Natural killer cell treated with Interleukin-12 subunit alpha and Interleukin-12 subunit beta and Interleukin-15 and Interleukin-18, amount 100 ng/mL, for 72 hours (primary cell): ENCODE results near the gene TBC1D22B. TPM values are rescaled to one million over a fixed set of nuclear protein-coding genes. Genes with fewer than 3 reads are reported as not detected.

Experiments
- ATAC-seq, 2 donors: fragments of 150-1000 bp; cut with Tn5 transposase in 1 of 2; sonication (Bioruptor Pico), chemical (Tn5 transposase) in 1 of 2; 2 replicates each; pipeline ENCODE4 v1.10.0; 2021
- DNase-seq: peaks from one replicate; pipeline ENCODE4 v3.0.0; 2022; ENCODE audit warnings: low spot score
- H3K27ac Mint-ChIP-seq, 2 donors: 1 replicate in 1 of 2; 2 replicates in 1 of 2; pipeline ENCODE4 v1.8.0; 2022; ENCODE audit warnings: mixed read lengths in 2 of 2, mild to moderate bottlenecking in 1 of 2, moderate library complexity in 1 of 2
- H3K27me3 Mint-ChIP-seq, 2 donors: 1 replicate in 1 of 2; 2 replicates in 1 of 2; pipeline ENCODE4 v1.8.0; 2022; ENCODE audit warnings: mixed read lengths in 2 of 2
- H3K36me3 Mint-ChIP-seq: one replicate; pipeline ENCODE4 v1.8.0; 2022; ENCODE audit warnings: mixed read lengths
- H3K4me1 Mint-ChIP-seq, 2 donors: 1 replicate in 1 of 2; 2 replicates in 1 of 2; pipeline ENCODE4 v1.8.0; 2022; ENCODE audit warnings: low read depth in 2 of 2, mixed read lengths in 2 of 2, mild to moderate bottlenecking in 1 of 2
- H3K4me3 Mint-ChIP-seq: one replicate; pipeline ENCODE4 v1.8.0; 2022; ENCODE audit warnings: mixed read lengths
- H3K9me3 Mint-ChIP-seq: 2 replicates; pipeline ENCODE4 v1.8.0; 2022; ENCODE audit warnings: mixed read lengths
- total RNA-seq, 2 donors: library from RNA; stranded (reverse); gene quantifications; one replicate each; pipeline ENCODE4 v1.2.3, GENCODE V29; 2022

TBC1D22B gene
- total RNA-seq, 2 donors from 2014 or later: 27.3 to 37.8 TPM

- Mint-ChIP-seq H3K4me1 (peaks cover 35 to 43% of the 10 kb centered on the region in 2 donors), H3K9me3 (no peaks in the 10 kb centered on the region), H3K27me3 (peaks cover 2 to 5% of the 10 kb centered on the region in 2 donors), H3K27ac (peak overlapping the region; percentile 90 to 100), H3K4me3 (no peak overlapping the region), H3K36me3 (peaks cover 6% of the 10 kb centered on the region)
- ATAC-seq (no peak), DNase-seq (no peak)
These were observed 14.3 kb upstream of the TBC1D22B start for GRCh38 chr6:37243131-37243815.

- DNase-seq: no peak
- Mint-ChIP-seq H3K4me3 (no peak overlapping the region), H3K9me3 (no peaks in the 10 kb centered on the region), H3K27ac (peak overlapping the region in 1 of 2 donors; percentile 100), H3K27me3 (peaks cover 2 to 5% of the 10 kb centered on the region in 2 donors), H3K36me3 (peaks cover 11% of the 10 kb centered on the region), H3K4me1 (peaks cover 33 to 43% of the 10 kb centered on the region in 2 donors)
- no peak for ATAC-seq
These were observed 13.7 kb upstream of the TBC1D22B start for GRCh38 chr6:37243816-37244370.

GRCh38 chr6:37244430-37245310, 12.9 kb upstream of the TBC1D22B start:
- Mint-ChIP-seq H3K27me3 (peaks cover 2 to 5% of the 10 kb centered on the region in 2 donors), H3K27ac (peak overlapping the region in 1 of 2 donors; percentile 51), H3K4me3 (no peak overlapping the region), H3K9me3 (no peaks in the 10 kb centered on the region), H3K4me1 (peaks cover 30 to 40% of the 10 kb centered on the region in 2 donors), H3K36me3 (peaks cover 11% of the 10 kb centered on the region)
- DNase-seq (no peak), ATAC-seq (no peak)

DNA sequence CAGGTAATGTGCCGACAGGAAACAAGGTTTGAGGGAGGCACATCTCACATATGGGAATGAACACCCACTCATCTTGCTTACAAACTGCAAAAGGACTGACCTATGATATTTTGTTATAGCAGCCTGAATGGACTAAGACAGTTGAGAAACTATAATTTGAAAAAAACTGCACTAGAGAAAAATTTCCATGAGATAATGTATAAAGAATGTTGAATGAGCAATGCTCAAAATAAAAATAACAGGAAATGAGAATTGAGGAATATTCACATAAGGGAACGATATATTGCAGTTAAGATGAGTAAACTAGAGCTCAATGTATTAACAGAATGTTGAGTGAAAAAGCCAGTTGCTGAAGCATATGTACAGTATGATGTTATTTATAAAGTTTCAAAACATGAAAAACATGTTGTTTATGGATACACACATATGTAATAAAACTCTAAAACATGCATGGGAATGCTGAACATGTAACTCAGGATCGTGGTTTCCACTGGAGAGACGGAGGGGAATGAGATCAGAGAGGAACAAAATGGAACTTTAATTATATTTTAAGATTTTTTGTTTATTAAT, 6.3 kb upstream of the TBC1D22B start:
- no peak overlapping the region for H3K27ac Mint-ChIP-seq
- no peak overlapping the region for H3K4me3 Mint-ChIP-seq
- H3K36me3 Mint-ChIP-seq: peaks cover 13% of the 10 kb centered on the region
- H3K9me3 Mint-ChIP-seq: no peaks in the 10 kb centered on the region
- ATAC-seq: no peak
- H3K27me3 Mint-ChIP-seq: peaks cover 1 to 2% of the 10 kb centered on the region in 2 donors
- peaks cover 26 to 27% of the 10 kb centered on the region in 2 donors for H3K4me1 Mint-ChIP-seq
- DNase-seq: no peak

DNA sequence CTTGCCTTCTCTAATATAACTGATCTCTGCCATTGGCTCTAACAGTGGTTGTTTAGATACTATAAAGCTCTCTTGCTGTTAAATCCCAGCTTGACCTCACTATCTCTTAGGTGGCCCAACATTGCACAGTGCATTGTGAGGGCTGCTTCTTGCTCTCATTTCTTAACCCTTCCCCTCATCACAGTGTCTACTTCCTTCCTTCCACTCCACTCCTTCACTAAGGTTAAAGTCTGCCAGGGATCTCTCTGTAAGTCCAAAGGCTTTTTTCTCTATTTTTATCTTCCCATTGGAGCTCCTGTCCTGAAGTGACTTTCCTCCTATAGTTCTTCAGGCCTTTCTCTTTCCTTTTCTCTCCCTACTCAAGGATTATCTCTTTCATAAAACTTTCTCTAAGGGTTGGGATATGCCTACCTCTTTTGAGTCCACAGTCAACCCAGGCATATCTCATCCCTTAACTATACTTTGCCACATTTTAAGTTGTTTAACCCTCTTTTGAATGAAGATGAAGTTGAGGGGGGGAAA, 4.0 kb upstream of the TBC1D22B start:
- Mint-ChIP-seq H3K36me3 (peaks cover 10% of the 10 kb centered on the region), H3K4me1 (peaks cover 36 to 40% of the 10 kb centered on the region in 2 donors), H3K27me3 (peaks cover 0 to 2% of the 10 kb centered on the region in 2 donors), H3K4me3 (no peak overlapping the region), H3K9me3 (no peaks in the 10 kb centered on the region), H3K27ac (peak overlapping the region in 1 of 2 donors; percentile 29)
- ATAC-seq: no peak
- no peak for DNase-seq

GRCh38 chr6:37254881-37255280, 2.7 kb upstream of the TBC1D22B start:
- DNase-seq (no peak), ATAC-seq (no peak)
- Mint-ChIP-seq H3K27ac (peak overlapping the region in 1 of 2 donors; percentile 97), H3K36me3 (peaks cover 11% of the 10 kb centered on the region), H3K9me3 (no peaks in the 10 kb centered on the region), H3K4me1 (peaks cover 43 to 53% of the 10 kb centered on the region in 2 donors), H3K4me3 (no peak overlapping the region), H3K27me3 (peaks cover 0 to 2% of the 10 kb centered on the region in 2 donors)

GRCh38 chr6:37256692-37257319, 766 bp upstream of the TBC1D22B start:
- Mint-ChIP-seq H3K4me1 (peaks cover 47 to 62% of the 10 kb centered on the region in 2 donors), H3K27ac (peak overlapping the region; percentile 97 to 99), H3K4me3 (peak overlapping the region; percentile 99), H3K9me3 (no peaks in the 10 kb centered on the region), H3K27me3 (peaks cover 0 to 2% of the 10 kb centered on the region in 2 donors), H3K36me3 (peaks cover 11% of the 10 kb centered on the region)
- DNase-seq (no peak), ATAC-seq (no peak)

GRCh38 chr6:37257320-37257633, 295 bp upstream of the TBC1D22B start:
- peak overlapping the region; percentile 99 for H3K4me3 Mint-ChIP-seq
- H3K27ac Mint-ChIP-seq: peak overlapping the region; percentile 97 to 99
- peaks cover 47 to 62% of the 10 kb centered on the region in 2 donors for H3K4me1 Mint-ChIP-seq
- peaks cover 11% of the 10 kb centered on the region for H3K36me3 Mint-ChIP-seq
- ATAC-seq: no peak
- H3K9me3 Mint-ChIP-seq: no peaks in the 10 kb centered on the region
- peaks cover 0 to 2% of the 10 kb centered on the region in 2 donors for H3K27me3 Mint-ChIP-seq
- no peak for DNase-seq

GRCh38 chr6:37258405-37259105, 983 bp downstream of the TBC1D22B start:
- Mint-ChIP-seq H3K9me3 (no peaks in the 10 kb centered on the region), H3K27ac (peak overlapping the region; percentile 97 to 99), H3K4me1 (peaks cover 56 to 68% of the 10 kb centered on the region in 2 donors), H3K4me3 (peak overlapping the region; percentile 99), H3K36me3 (peaks cover 5% of the 10 kb centered on the region), H3K27me3 (no peaks in the 10 kb centered on the region)
- ATAC-seq: no peak
- no peak for DNase-seq

GRCh38 chr6:37259191-37259590, 1.6 kb downstream of the TBC1D22B start:
- Mint-ChIP-seq H3K27me3 (no peaks in the 10 kb centered on the region), H3K4me3 (peak overlapping the region; percentile 99), H3K4me1 (peaks cover 54 to 63% of the 10 kb centered on the region in 2 donors), H3K27ac (peak overlapping the region; percentile 97 to 99), H3K36me3 (peaks cover 5% of the 10 kb centered on the region), H3K9me3 (no peaks in the 10 kb centered on the region)
- DNase-seq: no peak
- ATAC-seq: no peak

DNA sequence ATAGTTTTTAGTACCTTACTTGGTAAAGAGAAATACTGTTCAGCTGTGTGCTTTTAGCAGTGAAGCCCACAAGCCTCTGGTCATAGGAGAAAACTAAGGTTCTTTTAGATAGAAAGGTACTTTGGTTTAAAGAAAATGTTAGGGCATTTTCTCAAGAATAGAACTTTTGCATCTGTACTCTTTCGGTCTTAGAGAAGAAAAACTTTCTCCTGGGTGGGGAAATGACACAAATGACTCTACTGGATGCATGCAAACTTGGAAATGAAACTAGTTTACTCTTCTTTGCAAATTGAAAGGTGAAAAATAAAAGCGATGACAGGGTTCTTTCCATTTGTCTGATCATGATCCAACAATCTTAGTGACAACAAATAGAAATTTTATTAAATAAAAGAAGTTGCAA, 2.5 kb downstream of the TBC1D22B start:
- peaks cover 5% of the 10 kb centered on the region for H3K36me3 Mint-ChIP-seq
- H3K9me3 Mint-ChIP-seq: no peaks in the 10 kb centered on the region
- DNase-seq (no peak), ATAC-seq (no peak)
- H3K27ac Mint-ChIP-seq: peak overlapping the region; percentile 97 to 99
- no peaks in the 10 kb centered on the region for H3K27me3 Mint-ChIP-seq
- H3K4me3 Mint-ChIP-seq: peak overlapping the region; percentile 99
- H3K4me1 Mint-ChIP-seq: peaks cover 57 to 71% of the 10 kb centered on the region in 2 donors

- peaks cover 58 to 72% of the 10 kb centered on the region in 2 donors for H3K4me1 Mint-ChIP-seq
- H3K4me3 Mint-ChIP-seq: peak overlapping the region; percentile 99
- no peaks in the 10 kb centered on the region for H3K9me3 Mint-ChIP-seq
- no peak for DNase-seq
- peak overlapping the region; percentile 97 to 99 for H3K27ac Mint-ChIP-seq
- no peaks in the 10 kb centered on the region for H3K27me3 Mint-ChIP-seq
- H3K36me3 Mint-ChIP-seq: peaks cover 5% of the 10 kb centered on the region
- peak in 1 of 2 donors; percentile 17 for ATAC-seq
These were observed 2.9 kb downstream of the TBC1D22B start for GRCh38 chr6:37260444-37260843.
